DOHH2 (cell line): ENCODE data around the gene SMOC1.
"Not testable (repeated sequence)": the region's sequence is repeated elsewhere in the genome, so short reads cannot be mapped to it uniquely, and the experiment has no call there.

Experiments
- H3F3A ChIP-seq: fragments of 200-600 bp; sonication (generic), shearing (Covaris generic); 2 replicates; pipeline ENCODE4 v1.6.0; 2016; ENCODE audit warnings: antibody characterized with exemption, mild to moderate bottlenecking; ENCODE audit not compliant: control insufficient read depth, insufficient read depth
- H3K27ac ChIP-seq: fragments of 200-600 bp; sonication (generic); 2 replicates; pipeline ENCODE4 v1.5.1; 2014; ENCODE audit warnings: low read depth, mild to moderate bottlenecking, low read length, moderate library complexity
- H3K27me3 ChIP-seq: fragments of 200-600 bp; sonication (generic); 2 replicates; pipeline ENCODE4 v1.6.1; 2014; ENCODE audit warnings: mild to moderate bottlenecking, low read length, mixed read lengths; ENCODE audit not compliant: control insufficient read depth
- H3K36me3 ChIP-seq: fragments of 200-600 bp; sonication (generic); 2 replicates; pipeline ENCODE4 v1.6.1; 2014; ENCODE audit warnings: mild to moderate bottlenecking, low read length, moderate library complexity, mixed read lengths; ENCODE audit not compliant: control insufficient read depth
- H3K4me1 ChIP-seq: fragments of 200-600 bp; sonication (generic); 2 replicates; pipeline ENCODE4 v1.6.1; 2014; ENCODE audit warnings: mild to moderate bottlenecking, low read length, mixed read lengths; ENCODE audit not compliant: control insufficient read depth
- H3K4me2 ChIP-seq: fragments of 200-600 bp; sonication (generic); 2 replicates; pipeline ENCODE4 v1.6.0; 2014; ENCODE audit warnings: mild to moderate bottlenecking, low read length, moderate library complexity
- H3K4me3 ChIP-seq: fragments of 200-600 bp; sonication (generic); 2 replicates; pipeline ENCODE4 v1.5.1; 2014; ENCODE audit warnings: mild to moderate bottlenecking, low read length, mixed read lengths
- H3K79me2 ChIP-seq: fragments of 200-600 bp; sonication (generic); 2 replicates; pipeline ENCODE4 v1.6.1; 2014; ENCODE audit warnings: mild to moderate bottlenecking, low read length, mixed read lengths; ENCODE audit not compliant: control insufficient read depth
- H3K9me2 ChIP-seq: fragments of 200-600 bp; sonication (generic); replicated peaks from 2 replicates; pipeline ENCODE4 v1.6.1; 2014; ENCODE audit warnings: mild to moderate bottlenecking, low read length, mixed read lengths; ENCODE audit not compliant: control insufficient read depth
- H3K9me3 ChIP-seq: fragments of 200-600 bp; sonication (generic); 2 replicates; pipeline ENCODE4 v1.6.1; 2014; ENCODE audit warnings: antibody characterized with exemption, low read length, mixed read lengths; ENCODE audit not compliant: control insufficient read depth, insufficient read depth
- H4K20me1 ChIP-seq: fragments of 200-600 bp; sonication (generic); 2 replicates; pipeline ENCODE4 v1.6.0; 2014; ENCODE audit warnings: low read depth, mild to moderate bottlenecking, antibody characterized with exemption, low read length, moderate library complexity; ENCODE audit not compliant: control insufficient read depth, insufficient read depth
- EZH2phosphoT487 ChIP-seq: fragments of 200-600 bp; sonication (generic); IDR thresholded peaks from 2 replicates; pipeline ENCODE4 v1.6.1; 2017; ENCODE audit warnings: borderline replicate concordance, mild to moderate bottlenecking, antibody characterized with exemption, low read length, moderate library complexity, mixed read lengths
- TF ChIP-seq, protein P1 (sequence below): fragments of 200-600 bp; sonication (generic); IDR thresholded peaks from one replicate; pipeline ENCODE4 v1.5.1; 2014; ENCODE audit warnings: antibody characterized with exemption, mild to moderate bottlenecking, low read depth, low read length; ENCODE audit not compliant: poor library complexity, severe bottlenecking

The SMOC1 gene

DNA sequence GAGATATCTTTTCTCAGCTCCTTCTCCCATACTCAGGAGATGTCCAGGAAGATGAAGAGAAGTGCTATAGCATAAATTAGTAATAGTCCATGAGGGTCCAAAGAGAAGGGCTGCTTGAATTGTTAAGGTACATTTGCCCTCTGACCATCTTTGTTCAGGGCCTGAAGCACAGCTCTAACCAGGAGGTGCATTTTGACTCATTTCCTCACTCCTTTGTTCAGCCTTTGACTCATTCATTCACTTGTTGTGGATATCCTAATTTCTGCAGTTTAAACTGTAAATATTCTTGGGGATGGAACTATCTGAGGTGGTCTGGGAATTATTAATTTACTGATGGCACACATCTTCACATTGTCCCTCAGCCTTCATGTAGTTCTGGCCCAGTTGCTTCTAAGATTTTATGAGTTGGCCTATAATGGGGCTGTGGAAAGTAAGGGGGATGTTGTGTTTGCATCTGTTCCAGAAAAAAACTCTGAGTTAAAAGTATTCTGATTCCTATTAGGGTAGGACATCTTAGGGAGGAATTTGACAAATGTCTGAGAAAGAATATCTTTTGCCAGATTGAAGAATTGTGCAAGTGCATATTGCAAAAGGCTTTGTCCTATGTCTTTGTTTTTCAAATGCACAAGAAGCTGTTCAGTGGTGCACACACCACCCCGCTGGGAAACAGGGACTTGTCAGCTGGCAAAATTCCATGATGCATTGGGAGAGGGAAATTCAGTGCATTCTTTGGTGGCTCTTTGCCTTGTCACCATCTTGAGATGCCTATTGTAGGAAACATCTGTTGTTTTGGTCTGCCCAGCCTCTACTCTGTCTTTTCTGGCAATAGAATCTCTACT is 22.1 kb downstream of the SMOC1 start:
- H3K9me2 ChIP-seq, result no peaks in the 10 kb centered on the region
- no peak overlapping the region for H3K4me3 ChIP-seq
- TF ChIP-seq, protein P1, sequence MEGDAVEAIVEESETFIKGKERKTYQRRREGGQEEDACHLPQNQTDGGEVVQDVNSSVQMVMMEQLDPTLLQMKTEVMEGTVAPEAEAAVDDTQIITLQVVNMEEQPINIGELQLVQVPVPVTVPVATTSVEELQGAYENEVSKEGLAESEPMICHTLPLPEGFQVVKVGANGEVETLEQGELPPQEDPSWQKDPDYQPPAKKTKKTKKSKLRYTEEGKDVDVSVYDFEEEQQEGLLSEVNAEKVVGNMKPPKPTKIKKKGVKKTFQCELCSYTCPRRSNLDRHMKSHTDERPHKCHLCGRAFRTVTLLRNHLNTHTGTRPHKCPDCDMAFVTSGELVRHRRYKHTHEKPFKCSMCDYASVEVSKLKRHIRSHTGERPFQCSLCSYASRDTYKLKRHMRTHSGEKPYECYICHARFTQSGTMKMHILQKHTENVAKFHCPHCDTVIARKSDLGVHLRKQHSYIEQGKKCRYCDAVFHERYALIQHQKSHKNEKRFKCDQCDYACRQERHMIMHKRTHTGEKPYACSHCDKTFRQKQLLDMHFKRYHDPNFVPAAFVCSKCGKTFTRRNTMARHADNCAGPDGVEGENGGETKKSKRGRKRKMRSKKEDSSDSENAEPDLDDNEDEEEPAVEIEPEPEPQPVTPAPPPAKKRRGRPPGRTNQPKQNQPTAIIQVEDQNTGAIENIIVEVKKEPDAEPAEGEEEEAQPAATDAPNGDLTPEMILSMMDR, result no peak
- no peak for TF ChIP-seq EZH2phosphoT487
- H3F3A ChIP-seq, result no peaks in the 10 kb centered on the region
- no peaks in the 10 kb centered on the region for H3K36me3 ChIP-seq
- H4K20me1 ChIP-seq, result no peaks in the 10 kb centered on the region
- H3K27me3 ChIP-seq, result no peaks in the 10 kb centered on the region
- 0 out of 2 replicates have a peak, but pooled peaks cover 6% of the 10 kb centered on the region for H3K9me3 ChIP-seq
- H3K4me2 ChIP-seq, result no peak overlapping the region
- no peaks in the 10 kb centered on the region for H3K79me2 ChIP-seq
- H3K27ac ChIP-seq, result no peak overlapping the region
- no peaks in the 10 kb centered on the region for H3K4me1 ChIP-seq

GRCh38 chr14:69903046-69903445 is 23.8 kb downstream of the SMOC1 start:
- H3K4me1 ChIP-seq, H3K27ac ChIP-seq: not testable (repeated sequence)

DNA sequence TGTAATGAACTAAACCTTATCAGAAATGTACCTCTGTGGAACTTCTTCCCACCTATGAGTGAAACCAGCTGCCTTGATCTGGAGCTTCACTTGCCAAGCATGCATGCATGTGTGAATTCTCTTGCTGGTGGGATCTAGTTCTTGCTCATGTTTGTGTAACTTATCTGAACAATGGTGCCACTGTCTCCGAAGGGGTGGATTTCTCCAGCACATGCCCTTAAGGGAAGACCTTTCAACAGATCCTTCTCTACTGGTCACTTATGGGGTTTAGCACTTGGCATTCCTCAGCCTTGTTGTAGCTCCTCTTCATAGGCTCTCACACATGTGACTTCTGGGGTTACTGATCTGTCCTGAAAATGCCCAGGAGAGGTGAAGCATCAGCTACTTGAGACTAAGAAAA is 25.0 kb downstream of the SMOC1 start:
- peaks cover 6% of the 10 kb centered on the region; the same call in 1 of the 2 replicates for H3K27me3 ChIP-seq
- H3K27ac ChIP-seq, result no peak overlapping the region
- no peaks in the 10 kb centered on the region for H3K4me1 ChIP-seq
- no peaks in the 10 kb centered on the region for H3K9me3 ChIP-seq
- H3K9me2 ChIP-seq, result no peaks in the 10 kb centered on the region
- no peak for TF ChIP-seq EZH2phosphoT487
- TF ChIP-seq, protein P1, result no peak
- H3K36me3 ChIP-seq, result no peaks in the 10 kb centered on the region
- no peak overlapping the region for H3K4me3 ChIP-seq
- H3K4me2 ChIP-seq, result no peak overlapping the region
- no peaks in the 10 kb centered on the region for H3F3A ChIP-seq
- no peaks in the 10 kb centered on the region for H3K79me2 ChIP-seq
- H4K20me1 ChIP-seq, result no peaks in the 10 kb centered on the region

More at GRCh38 chr14:69903046-69903445, 23.8 kb downstream of the SMOC1 start:
- not testable (repeated sequence) for H3K9me2 ChIP-seq, H3K4me2 ChIP-seq, H3K36me3 ChIP-seq, H3F3A ChIP-seq, H3K27me3 ChIP-seq, H3K79me2 ChIP-seq, H4K20me1 ChIP-seq, H3K4me3 ChIP-seq, H3K9me3 ChIP-seq

DNA sequence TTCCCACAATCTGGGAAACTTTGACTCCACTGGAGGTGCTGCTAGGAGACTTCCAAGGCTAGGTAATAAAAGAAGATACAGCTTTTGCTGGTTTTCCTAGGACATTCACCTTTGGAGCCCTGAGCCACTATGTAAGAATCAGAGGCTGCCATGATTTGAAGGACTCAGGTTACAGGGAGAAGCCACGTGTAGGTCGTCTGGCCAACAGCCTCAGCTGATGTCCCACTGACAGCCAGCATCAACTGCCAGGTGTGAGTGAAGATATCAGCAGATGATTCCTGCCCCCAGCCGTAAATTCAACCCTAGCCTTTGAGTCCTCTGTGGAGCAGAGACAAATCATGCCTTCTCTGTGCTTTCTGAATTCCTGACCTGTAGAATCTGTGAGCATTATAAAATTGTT is 27.0 kb downstream of the SMOC1 start:
- no peaks in the 10 kb centered on the region for H4K20me1 ChIP-seq
- no peak overlapping the region for H3K4me2 ChIP-seq
- no peak overlapping the region for H3K4me3 ChIP-seq
- no peaks in the 10 kb centered on the region for H3F3A ChIP-seq
- H3K27me3 ChIP-seq, result peaks cover 6% of the 10 kb centered on the region; the same call in 1 of the 2 replicates
- H3K9me3 ChIP-seq, result no peaks in the 10 kb centered on the region
- H3K27ac ChIP-seq, result no peak overlapping the region
- H3K36me3 ChIP-seq, result no peaks in the 10 kb centered on the region
- no peaks in the 10 kb centered on the region for H3K79me2 ChIP-seq
- H3K9me2 ChIP-seq, result no peaks in the 10 kb centered on the region
- TF ChIP-seq, protein P1, result no peak
- TF ChIP-seq EZH2phosphoT487, result no peak
- no peaks in the 10 kb centered on the region for H3K4me1 ChIP-seq
